ENCODE data around the gene CNTN6.

GRCh38 chr3:1442271-1442670 is 349.4 kb downstream of the CNTN6 start:
- no peak for TF ChIP-seq CTCF (IDR thresholded peaks at IDR 0.05)
- TF ChIP-seq POLR2A (IDR thresholded peaks at IDR 0.05) = no peak
- TF ChIP-seq POLR2AphosphoS5 (IDR thresholded peaks at IDR 0.05; ENCODE audit: insufficient read depth in 1 of 2, low read depth in 1 of 2) = no peak

Measured in vagina (tissue), 2 donors.